ENCODE data around the gene EPB41L5. TPM values are rescaled to one million over a fixed set of nuclear protein-coding genes. Genes with fewer than 3 reads are reported as not detected.

EPB41L5 gene
- total and polyA plus RNA-seq, 9 of the 15 experiments (the other 6 are each of a cell fraction or from before 2014, with no cell fraction given), result 2.3 to 14.1 (median 8.2) TPM

- TF ChIP-seq THRA (IDR thresholded peaks at IDR 0.05) (no peak), TBP (optimal IDR thresholded peaks at IDR 0.05; ENCODE audit: low read depth, low read length) (no peak), SOX6 (IDR thresholded peaks at IDR 0.05) (peak; percentile 46; the same call in 1 of the 2 replicates), CEBPG (CRISPR knock-in tag; IDR thresholded peaks at IDR 0.05) (peak; percentile 39; the same call in 1 of the 2 replicates), CEBPG (tag; conservative IDR thresholded peaks at IDR 0.05 in 1 of 2, IDR thresholded peaks at IDR 0.05 in 1 of 2) (peak; percentile 11 to 95; a peak in 2 of 4 replicates), MBD2 (IDR thresholded peaks at IDR 0.05; ENCODE audit: borderline replicate concordance, low read depth) (no peak), TRIM24 (IDR thresholded peaks at IDR 0.05) (peak; percentile 65 to 86; a peak in 2 of 4 replicates), CBX1 (IDR thresholded peaks at IDR 0.05; ENCODE audit: low read depth) (no peak), TRIM28 (IDR thresholded peaks at IDR 0.05) (no peak), ZZZ3 (IDR thresholded peaks at IDR 0.05) (no peak), ZNF696 (CRISPR knock-in tag; conservative IDR thresholded peaks at IDR 0.05) (no peak), ZNF124 (CRISPR knock-in tag; IDR thresholded peaks at IDR 0.05) (no peak), ZBTB17 (CRISPR knock-in tag; IDR thresholded peaks at IDR 0.05) (no peak), TCF7 (IDR thresholded peaks at IDR 0.05; ENCODE audit: borderline replicate concordance) (no peak), EP300 (IDR thresholded peaks at IDR 0.05; ENCODE audit: low read length) (peak; percentile 48; the same call in 1 of the 2 replicates), ATF3 (IDR thresholded peaks at IDR 0.05) (peak; percentile 63; the same call in 1 of the 2 replicates), ATF3 (CRISPR knock-in tag; conservative IDR thresholded peaks at IDR 0.05) (no peak), SRSF3 (IDR thresholded peaks at IDR 0.05; ENCODE audit: insufficient read depth, low read length) (no peak)
These were observed 16.7 kb upstream of the EPB41L5 start (continued) for GRCh38 chr2:119996148-119996547.
